Smooth muscle cell (in vitro differentiated cells): ENCODE data around the gene ITPR1. TPM values are rescaled to one million over a fixed set of nuclear protein-coding genes. Genes with fewer than 3 reads are reported as not detected.

ENCODE experiments used
- DNase-seq: peaks from one replicate; lab custom pipeline; 2025; ENCODE audit not compliant: unreplicated experiment; lab: John Stamatoyannopoulos, UW
- H2AFZ ChIP-seq: fragments of 200-600 bp; sonication (generic); 2 replicates; pipeline ENCODE4 v1.6.0; 2016; ENCODE audit warnings: antibody characterized with exemption, low read depth, mild to moderate bottlenecking
- H3F3A ChIP-seq: fragments of 200-600 bp; sonication (generic); 2 replicates; pipeline ENCODE4 v1.6.0; 2017; ENCODE audit warnings: antibody characterized with exemption, low read depth
- H3K27ac ChIP-seq: fragments of 200-600 bp; sonication (generic); 2 replicates; pipeline ENCODE4 v1.5.1; 2016; ENCODE audit warnings: low read depth, mild to moderate bottlenecking
- H3K27me3 ChIP-seq: fragments of 200-600 bp; sonication (generic); 2 replicates; pipeline ENCODE4 v1.6.1; 2016; ENCODE audit warnings: low read depth, mild to moderate bottlenecking
- H3K36me3 ChIP-seq: fragments of 200-600 bp; sonication (generic); 2 replicates; pipeline ENCODE4 v1.5.1; 2016; ENCODE audit warnings: low read depth
- H3K4me1 ChIP-seq: fragments of 200-600 bp; sonication (generic); 2 replicates; pipeline ENCODE4 v1.5.1; 2016; ENCODE audit warnings: low read depth
- H3K4me2 ChIP-seq: fragments of 200-600 bp; sonication (generic); 2 replicates; pipeline ENCODE4 v1.6.0; 2016; ENCODE audit warnings: mild to moderate bottlenecking
- H3K4me3 ChIP-seq: fragments of 200-600 bp; sonication (generic); 2 replicates; pipeline ENCODE4 v1.5.1; 2016; ENCODE audit warnings: mild to moderate bottlenecking
- H3K79me2 ChIP-seq: fragments of 200-600 bp; sonication (generic); 2 replicates; pipeline ENCODE4 v1.6.0; 2016; ENCODE audit warnings: low read depth, mild to moderate bottlenecking
- H3K9ac ChIP-seq: fragments of 200-600 bp; sonication (generic); 2 replicates; pipeline ENCODE4 v1.6.0; 2016; ENCODE audit warnings: low read depth
- H3K9me3 ChIP-seq: fragments of 200-600 bp; sonication (generic); replicated peaks from 2 replicates; pipeline ENCODE4 v1.5.1; 2016; ENCODE audit warnings: low read depth
- H4K20me1 ChIP-seq: fragments of 200-600 bp; sonication (generic); 2 replicates; pipeline ENCODE4 v1.6.0; 2016; ENCODE audit warnings: low read depth
- WGBS: methylation state at CpG from one replicate; pipeline ENCODE4 v1.1.7; 2016; ENCODE audit warnings: low lambda C conversion rate; 5-methylcytosine and 5-hydroxymethylcytosine counted together
- polyA plus RNA-seq: library from polyadenylated mRNA; unstranded; fragments of >200 nt; fragmentation: Nextera tagmentation; extraction: Ambion mirVana; gene quantifications from 2 replicates; pipeline ENCODE4 v1.2.1, GENCODE V29; 2016
- total RNA-seq: library from RNA; depleted of rRNA; stranded (reverse); fragments of >200 nt; gene quantifications from 2 replicates; pipeline ENCODE4 v1.2.3, GENCODE V29; 2014
- TF ChIP-seq, protein P1 (sequence below): fragments of 200-600 bp; sonication (generic); IDR thresholded peaks from 2 replicates; pipeline ENCODE4 v1.5.1; 2017; ENCODE audit warnings: borderline replicate concordance, mild to moderate bottlenecking, antibody characterized with exemption; ENCODE audit not compliant: insufficient read depth, poor library complexity, severe bottlenecking

Gene ITPR1
- total and polyA plus RNA-seq, 2 experiments from 2014 or later: 16.4 to 28.6 TPM

DNA sequence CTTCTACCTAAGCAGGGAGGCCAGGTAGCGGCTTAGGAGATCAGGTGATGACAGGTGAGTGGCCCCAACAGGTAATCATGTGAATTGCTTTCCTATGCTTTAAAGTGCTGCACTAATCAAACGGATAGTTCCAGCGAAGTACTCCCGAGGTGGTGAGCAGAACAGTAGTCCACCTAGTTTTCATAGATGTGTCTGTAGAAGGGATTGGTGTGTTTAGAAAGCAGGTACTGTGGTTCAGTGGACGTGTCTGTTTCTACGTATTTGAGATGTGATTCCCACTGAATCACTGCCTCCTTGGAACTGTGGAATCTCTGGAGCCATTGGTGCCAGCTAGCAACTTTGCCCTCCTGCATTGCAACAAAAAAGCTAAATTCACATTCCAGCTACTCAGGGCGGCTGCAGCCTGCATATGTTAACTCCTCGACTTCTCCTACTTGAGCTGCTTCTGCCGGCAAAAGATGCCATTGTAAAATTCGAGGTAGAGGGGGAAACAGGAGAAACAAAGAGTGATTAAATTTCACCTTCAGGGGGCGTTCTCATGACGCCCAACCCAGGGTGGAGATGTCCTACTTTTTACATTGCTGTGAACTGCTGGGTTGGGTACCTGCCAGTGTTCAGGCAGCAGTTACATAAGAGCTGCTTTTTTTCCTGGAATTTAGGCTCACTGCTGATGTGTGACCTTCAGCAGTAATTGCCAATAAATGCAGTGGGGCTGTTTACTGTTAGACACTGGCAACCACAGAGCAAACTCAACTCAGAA is 227.3 kb downstream of the ITPR1 start:
- 31% methylated on average over 12 of the region's 12 CpGs for WGBS
- peaks cover 23% of the 10 kb centered on the region for H3K4me1 ChIP-seq
- H2AFZ ChIP-seq: no peak overlapping the region
- H3F3A ChIP-seq: peaks cover 12% of the 10 kb centered on the region
- H3K4me3 ChIP-seq: no peak overlapping the region
- no peaks in the 10 kb centered on the region for H3K9me3 ChIP-seq
- peak overlapping the region; percentile 62 for H3K4me2 ChIP-seq
- no peaks in the 10 kb centered on the region for H3K27me3 ChIP-seq
- no peaks in the 10 kb centered on the region for H3K79me2 ChIP-seq
- no peaks in the 10 kb centered on the region for H3K36me3 ChIP-seq
- H3K27ac ChIP-seq: peak overlapping the region; percentile 91
- H3K9ac ChIP-seq: peak overlapping the region; percentile 14
- TF ChIP-seq, protein P1, sequence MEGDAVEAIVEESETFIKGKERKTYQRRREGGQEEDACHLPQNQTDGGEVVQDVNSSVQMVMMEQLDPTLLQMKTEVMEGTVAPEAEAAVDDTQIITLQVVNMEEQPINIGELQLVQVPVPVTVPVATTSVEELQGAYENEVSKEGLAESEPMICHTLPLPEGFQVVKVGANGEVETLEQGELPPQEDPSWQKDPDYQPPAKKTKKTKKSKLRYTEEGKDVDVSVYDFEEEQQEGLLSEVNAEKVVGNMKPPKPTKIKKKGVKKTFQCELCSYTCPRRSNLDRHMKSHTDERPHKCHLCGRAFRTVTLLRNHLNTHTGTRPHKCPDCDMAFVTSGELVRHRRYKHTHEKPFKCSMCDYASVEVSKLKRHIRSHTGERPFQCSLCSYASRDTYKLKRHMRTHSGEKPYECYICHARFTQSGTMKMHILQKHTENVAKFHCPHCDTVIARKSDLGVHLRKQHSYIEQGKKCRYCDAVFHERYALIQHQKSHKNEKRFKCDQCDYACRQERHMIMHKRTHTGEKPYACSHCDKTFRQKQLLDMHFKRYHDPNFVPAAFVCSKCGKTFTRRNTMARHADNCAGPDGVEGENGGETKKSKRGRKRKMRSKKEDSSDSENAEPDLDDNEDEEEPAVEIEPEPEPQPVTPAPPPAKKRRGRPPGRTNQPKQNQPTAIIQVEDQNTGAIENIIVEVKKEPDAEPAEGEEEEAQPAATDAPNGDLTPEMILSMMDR: peak; percentile 17
- no peaks in the 10 kb centered on the region for H4K20me1 ChIP-seq
- no peak for DNase-seq

DNA sequence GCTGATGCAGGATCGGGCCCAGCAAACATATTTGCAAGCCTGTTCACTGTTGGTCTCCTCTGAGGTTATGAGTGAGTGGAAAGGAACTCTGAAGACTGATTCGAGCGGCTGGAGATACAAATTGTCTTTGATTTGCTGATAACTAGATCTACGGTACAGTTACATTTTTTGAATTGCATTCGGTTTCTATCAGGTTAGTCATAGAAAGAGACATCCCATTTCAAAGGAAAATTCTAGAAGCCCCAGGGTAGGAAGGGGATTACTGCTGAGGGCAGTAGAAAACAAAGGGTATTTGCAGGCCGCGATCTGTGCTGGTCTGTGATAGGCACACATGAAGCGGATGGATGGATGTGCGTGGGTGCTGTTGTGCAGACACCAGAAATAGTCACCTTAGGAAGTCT is 228.4 kb downstream of the ITPR1 start:
- 14% methylated on average over 9 of the region's 9 CpGs for WGBS
- no peaks in the 10 kb centered on the region for H3K79me2 ChIP-seq
- TF ChIP-seq, protein P1: no peak
- peak overlapping the region; percentile 9 for H3K9ac ChIP-seq
- H3F3A ChIP-seq: peaks cover 12% of the 10 kb centered on the region
- H3K27me3 ChIP-seq: no peaks in the 10 kb centered on the region
- DNase-seq: no peak
- H3K27ac ChIP-seq: peak overlapping the region; percentile 91
- H3K4me1 ChIP-seq: peaks cover 16% of the 10 kb centered on the region
- H3K4me3 ChIP-seq: no peak overlapping the region
- no peak overlapping the region for H2AFZ ChIP-seq
- no peaks in the 10 kb centered on the region for H3K36me3 ChIP-seq
- H3K4me2 ChIP-seq: peak overlapping the region; percentile 62
- no peaks in the 10 kb centered on the region for H4K20me1 ChIP-seq
- no peaks in the 10 kb centered on the region for H3K9me3 ChIP-seq

DNA sequence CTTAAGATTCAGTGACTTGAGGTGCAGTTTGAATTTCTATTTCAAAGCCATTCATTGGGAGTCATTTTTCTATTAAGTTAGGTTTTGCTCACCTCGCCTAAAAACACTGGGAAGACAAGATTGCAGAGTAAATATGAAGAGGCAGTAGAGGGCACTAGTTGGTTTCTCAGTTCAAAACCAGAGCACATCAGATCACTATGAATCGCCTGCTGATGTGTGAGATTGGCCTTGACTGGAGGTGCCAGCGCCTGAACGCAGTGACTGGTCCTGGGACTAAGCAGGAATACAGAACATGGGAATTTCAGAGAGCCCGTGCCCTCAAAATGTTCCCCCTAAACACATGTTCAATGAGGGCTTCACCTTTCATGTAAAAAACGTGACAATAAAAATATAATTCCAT is 229.0 kb downstream of the ITPR1 start:
- TF ChIP-seq, protein P1: peak; percentile 33
- H3K9ac ChIP-seq: peak overlapping the region; percentile 9
- no peaks in the 10 kb centered on the region for H3K9me3 ChIP-seq
- WGBS: 41% methylated on average over 6 of the region's 6 CpGs
- H3K4me3 ChIP-seq: no peak overlapping the region
- H3K4me2 ChIP-seq: peak overlapping the region; percentile 43
- DNase-seq: no peak
- no peak overlapping the region for H2AFZ ChIP-seq
- no peaks in the 10 kb centered on the region for H3K36me3 ChIP-seq
- H3K27me3 ChIP-seq: no peaks in the 10 kb centered on the region
- peaks cover 12% of the 10 kb centered on the region for H3F3A ChIP-seq
- H3K27ac ChIP-seq: peak overlapping the region; percentile 91
- no peaks in the 10 kb centered on the region for H4K20me1 ChIP-seq
- H3K79me2 ChIP-seq: no peaks in the 10 kb centered on the region
- H3K4me1 ChIP-seq: peaks cover 14% of the 10 kb centered on the region
